ENCODE measurements around the gene TPSAB1.
"Not testable (repeated sequence)": the region's sequence is repeated elsewhere in the genome, so short reads cannot be mapped to it uniquely, and the experiment has no call there.

TPSAB1 gene

DNA sequence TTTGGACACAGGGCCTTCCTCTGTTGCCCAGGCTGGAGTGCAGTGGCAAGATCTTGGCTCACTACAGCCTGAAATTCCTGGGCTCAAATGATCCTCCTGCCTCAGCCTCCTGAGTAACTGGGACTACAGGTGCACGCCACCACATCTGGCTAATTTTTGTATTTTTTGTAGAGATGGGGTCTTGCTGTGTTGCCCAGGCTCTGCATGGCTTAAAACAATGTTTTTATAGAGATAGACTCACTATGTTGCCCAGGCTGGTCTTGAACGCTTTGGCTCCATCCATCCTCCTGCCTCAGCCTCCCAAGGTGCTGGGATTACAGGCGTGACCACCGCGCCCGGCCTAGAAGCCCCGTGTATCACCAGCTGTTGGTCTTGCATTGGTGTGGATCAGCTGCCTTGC, 28.9 kb downstream of the TPSAB1 start:
- DNase-seq: not testable (repeated sequence)

- no peak for DNase-seq
Measured at GRCh38 chr16:1271380-1271723, 30.8 kb downstream of the TPSAB1 start.

DNA sequence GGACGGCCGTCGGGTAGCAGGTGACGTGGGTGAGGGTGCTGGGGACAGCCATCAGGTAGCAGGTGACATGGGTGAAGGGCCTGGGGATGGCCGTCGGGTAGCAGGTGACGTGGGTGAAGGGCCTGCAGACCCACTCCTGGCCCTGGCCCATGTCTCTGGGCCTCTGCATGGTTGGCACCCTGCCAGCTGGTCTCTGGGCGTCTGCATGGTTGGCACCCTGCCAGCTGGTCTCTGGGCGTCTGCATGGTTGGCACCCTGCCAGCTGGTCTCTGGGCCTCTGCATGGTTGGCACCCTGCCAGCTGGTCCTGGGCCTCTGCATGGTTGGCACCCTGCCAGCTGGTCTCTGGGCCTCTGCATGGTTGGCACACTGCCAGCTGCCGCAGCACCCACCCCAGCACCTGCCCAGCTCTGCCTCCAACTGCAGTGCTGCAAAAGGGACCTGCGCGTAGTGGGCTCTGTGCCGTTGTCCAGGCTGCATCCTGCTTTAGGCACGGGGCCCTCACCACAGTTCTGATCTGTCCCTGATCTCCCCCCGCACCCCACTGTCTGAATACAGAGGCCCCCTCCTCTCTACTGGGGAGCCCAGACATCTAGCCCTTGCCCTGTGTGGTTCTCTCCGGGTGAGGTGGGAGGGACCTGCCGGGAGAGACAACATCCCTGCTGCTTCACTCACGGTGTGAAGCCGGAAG, 31.4 kb downstream of the TPSAB1 start:
- DNase-seq: peak; percentile 47

GRCh38 chr16:1272453-1273198, 32.1 kb downstream of the TPSAB1 start:
- DNase-seq: peak; percentile 13

- no peak for DNase-seq
Measured at GRCh38 chr16:1273816-1274215, 33.3 kb downstream of the TPSAB1 start.

GRCh38 chr16:1274767-1275166, 34.3 kb downstream of the TPSAB1 start:
- DNase-seq: no peak

DNA sequence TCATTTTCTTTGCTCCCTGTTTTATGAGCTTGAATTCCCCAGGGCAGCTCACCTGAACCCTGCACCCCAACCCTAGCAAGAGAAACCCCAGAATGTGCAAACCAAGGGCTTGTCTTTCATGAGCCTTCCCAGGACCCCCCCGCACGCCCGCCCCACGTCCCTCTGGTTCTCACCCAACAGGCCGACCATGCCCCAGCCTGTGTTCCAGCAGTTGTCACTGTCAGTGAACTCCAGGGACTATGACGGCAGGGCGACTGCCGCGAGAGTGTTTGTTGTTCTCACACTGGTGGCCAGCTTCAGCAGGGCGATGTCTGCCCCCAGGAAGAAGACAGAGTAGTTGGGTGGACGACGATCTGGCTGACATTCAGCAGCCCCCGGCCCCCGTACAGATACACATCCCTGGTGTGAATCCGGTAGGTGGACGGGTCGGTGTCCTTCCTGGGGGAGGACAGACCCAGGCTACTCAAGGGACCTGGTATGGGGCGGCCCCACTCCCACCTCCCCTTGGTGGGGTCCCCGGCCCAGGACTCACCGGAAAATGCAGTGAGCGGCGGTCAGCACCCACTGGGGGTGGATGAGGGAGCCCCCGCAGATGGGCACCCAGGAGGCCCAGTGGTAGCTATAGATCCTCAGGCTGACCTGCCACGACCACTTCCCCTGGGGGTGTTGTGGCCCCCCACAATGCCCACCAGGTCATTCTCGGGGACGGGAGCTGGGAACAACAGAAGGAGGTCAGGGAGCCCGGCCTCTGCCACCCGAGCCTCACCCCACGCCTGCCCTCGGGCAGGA, 35.5 kb downstream of the TPSAB1 start:
- DNase-seq: no peak

DNA sequence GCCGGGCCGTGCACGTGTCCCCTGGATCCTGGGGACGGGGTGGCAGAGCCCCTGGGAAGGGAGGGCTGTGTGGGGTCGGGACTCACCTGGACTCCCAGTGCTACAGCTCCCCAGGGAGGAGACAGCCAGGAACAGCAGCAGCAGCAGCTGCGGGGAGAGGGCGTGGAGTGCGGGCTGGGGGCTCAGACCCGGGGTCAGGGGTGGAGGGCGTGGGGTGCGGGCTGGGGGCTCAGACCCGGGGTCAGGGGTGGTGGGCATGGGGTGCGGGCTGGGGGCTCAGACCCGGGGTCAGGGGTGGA, 36.0 kb downstream of the TPSAB1 start:
- DNase-seq: no peak

DNA sequence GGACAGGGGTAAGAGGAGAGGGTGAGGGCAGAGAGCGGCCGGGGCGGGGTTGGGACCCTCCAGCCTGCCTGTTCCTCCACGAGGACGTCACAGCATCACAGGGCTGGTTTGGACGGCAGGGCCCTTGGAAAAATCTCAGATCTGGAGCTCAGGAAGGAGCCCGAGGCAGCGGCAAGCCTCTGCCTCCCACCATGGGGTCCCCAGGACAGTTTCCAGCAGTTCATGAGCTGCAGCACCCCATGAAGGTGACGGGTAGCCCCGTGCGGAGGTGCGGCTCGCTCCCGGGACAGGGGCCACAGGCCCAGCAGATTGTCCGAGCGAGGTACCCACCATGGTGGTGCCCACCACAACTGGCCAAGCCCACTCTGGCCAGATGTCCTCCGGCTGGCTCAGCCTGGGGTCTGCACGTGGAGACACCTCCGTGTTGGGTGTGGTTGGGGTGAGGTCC, 36.7 kb downstream of the TPSAB1 start:
- no peak for DNase-seq

DNA sequence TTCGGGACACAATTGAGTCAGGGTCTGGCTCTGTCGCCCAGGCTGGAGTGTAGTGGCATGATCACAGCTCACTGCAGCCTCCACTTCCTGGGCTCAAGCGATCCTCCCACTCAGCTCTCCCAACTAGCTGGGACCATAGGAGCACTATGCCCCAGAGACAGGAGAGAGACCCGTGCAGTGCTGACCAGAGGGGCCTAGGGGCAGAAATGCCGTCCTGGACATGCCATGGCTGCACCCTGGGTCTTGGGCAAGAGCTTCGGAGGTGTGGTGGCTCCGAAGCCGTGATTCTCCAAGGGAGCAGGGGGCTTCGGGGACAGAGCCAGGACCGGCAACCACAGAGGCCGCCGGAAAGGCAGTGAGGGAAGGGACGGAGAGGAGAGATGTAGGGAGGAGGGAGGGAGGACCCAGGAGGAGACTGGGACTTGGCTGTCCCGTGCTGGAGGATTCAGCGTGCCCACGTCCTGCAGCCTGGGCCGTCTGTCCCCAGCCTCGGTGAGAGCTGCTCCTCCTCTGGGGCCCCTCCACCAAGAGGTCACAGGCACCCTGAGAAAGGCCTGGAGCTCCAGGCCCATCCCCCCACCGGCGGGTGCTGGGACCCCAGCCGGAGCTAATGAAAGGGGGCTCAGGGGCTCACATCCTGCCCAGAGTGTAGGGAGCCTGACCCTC, 37.2 kb downstream of the TPSAB1 start:
- no peak for DNase-seq

- no peak for DNase-seq
Measured at GRCh38 chr16:1278477-1278876, 38.0 kb downstream of the TPSAB1 start.

DNA sequence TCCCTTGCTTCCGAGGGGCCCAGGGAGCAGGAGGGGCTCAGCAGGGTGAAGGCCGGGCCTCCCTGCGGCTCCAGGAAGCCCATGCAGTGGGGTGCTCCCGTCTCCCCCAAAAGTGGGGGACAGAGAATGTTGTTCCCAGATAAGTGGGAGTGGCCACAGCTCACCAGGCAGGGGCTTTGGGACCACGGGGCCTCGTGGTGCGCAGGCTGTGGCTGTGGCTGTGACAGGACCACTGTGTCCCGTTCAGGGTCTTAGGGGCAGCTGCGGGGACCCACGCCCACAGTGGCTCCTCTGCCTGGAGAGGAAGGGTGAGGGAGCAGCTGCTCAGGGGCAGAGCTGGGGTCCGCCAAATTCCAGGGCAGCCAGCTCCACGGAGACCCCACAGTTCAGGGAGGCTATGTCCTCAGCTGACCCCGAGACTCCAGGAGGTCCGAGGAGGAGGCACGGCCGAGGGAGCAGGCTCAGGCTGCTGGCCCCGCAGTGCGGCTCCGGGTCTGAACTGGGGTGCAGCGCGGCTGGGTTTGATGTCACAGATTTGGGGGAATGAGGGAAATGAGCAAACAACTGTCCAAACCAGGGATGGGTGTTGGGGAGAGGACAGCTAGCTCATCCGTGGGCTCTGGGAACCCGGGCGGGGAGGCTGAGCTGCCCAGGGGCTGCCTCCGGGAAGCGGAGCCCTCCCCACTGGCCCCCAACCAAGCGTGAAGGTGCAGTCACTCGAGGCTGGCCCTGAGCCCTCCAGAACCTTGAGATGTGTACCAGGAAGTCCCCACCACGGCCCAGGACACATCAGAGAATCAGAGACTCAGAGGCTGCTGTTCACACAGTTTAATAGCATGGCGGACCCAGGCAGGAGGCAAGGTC, 38.8 kb downstream of the TPSAB1 start:
- no peak for DNase-seq

DNA sequence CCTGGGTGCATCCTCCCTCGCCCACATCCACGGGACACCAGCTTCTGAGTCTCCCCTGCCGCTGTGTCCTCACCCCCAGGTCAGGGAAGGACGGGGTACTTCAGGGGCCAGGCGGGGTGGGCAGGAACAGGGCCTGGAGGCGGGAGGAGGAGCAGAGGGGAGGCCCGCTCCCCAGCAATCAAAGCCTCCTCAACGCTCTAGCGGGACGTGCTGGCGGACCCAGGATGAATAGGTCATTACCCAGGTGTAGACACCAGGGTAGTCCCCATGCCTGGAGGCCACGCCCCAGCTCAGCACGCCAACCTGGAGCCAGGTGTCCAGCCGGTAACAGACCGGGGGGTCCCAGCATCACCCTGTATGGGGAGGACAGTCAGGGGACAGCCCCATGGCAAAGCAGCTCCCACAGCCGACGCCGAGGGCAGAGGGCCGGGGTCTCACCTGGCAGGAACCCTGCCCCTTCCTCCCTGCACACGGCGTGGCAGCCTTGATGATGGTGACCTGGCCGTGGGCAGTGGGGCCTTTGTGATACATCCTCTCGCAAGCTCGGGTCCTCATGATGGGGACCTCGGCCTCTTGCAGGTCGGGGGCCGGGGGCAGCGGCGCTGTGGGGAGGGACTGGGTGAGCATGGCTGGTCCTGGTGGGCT, 39.6 kb downstream of the TPSAB1 start:
- no peak for DNase-seq

DNA sequence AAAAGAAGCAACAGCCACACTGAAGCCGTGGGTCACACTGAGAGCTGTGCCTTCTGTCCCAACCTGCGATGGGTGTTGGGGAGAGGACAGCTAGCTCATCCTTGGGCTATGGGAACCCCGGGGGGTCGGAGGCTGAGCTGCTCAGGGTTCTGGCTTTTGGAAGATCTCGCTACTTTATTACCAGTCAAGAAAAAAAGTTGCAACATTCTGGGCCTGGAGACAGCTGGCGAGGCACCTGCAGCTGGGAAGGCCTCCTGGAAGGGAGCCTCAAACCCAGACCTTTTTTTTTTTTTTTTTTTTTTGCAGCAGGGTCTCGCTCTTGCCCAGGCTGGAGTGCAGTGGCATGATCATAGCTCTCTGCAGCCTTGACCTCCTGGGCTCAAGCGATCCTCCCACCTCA, 40.3 kb downstream of the TPSAB1 start:
- DNase-seq: no peak

DNA sequence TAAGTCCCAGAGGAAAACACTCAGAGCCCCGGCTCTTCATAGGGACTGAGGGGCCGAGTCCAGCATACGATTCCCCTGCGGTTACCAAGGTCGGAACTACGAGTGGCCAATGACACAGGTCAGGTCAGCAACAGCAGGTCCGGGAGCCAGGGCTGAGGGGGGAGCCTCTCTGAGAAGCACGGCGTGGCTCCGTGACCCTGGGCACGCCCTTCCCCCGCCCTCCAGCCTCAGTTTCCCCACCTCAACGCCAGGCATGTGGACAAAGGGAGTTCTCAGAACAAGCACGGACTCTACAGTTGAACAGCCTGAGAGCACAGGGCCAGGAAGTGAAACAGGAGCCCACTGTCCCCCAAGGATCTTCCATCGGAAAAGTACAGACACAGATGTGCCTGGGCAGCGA, 41.0 kb downstream of the TPSAB1 start:
- no peak for DNase-seq

- no peak for DNase-seq
Measured at GRCh38 chr16:1282324-1282973, 41.9 kb downstream of the TPSAB1 start.

DNA sequence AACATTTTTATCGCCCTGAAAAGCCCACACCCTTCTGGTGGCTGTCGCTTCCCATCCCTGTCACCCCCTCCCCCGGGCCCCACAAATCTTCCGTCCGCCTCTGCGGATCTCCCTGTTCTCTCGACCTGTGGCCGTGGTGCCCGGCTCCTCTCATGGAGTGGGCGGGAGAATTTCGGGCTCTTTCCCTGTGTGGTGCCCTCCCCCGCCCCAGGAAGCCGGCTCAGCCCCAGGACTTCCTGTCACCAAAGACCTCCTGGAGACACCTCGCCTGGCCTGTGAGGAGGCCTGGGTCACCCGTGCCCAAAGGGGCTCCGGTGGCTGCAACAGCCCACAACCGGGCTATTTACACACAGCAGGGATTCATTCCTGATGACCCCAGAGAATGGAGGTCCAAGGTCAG, 42.8 kb downstream of the TPSAB1 start:
- no peak for DNase-seq

- DNase-seq: no peak
Measured at GRCh38 chr16:1283996-1284616, 43.6 kb downstream of the TPSAB1 start.

DNA sequence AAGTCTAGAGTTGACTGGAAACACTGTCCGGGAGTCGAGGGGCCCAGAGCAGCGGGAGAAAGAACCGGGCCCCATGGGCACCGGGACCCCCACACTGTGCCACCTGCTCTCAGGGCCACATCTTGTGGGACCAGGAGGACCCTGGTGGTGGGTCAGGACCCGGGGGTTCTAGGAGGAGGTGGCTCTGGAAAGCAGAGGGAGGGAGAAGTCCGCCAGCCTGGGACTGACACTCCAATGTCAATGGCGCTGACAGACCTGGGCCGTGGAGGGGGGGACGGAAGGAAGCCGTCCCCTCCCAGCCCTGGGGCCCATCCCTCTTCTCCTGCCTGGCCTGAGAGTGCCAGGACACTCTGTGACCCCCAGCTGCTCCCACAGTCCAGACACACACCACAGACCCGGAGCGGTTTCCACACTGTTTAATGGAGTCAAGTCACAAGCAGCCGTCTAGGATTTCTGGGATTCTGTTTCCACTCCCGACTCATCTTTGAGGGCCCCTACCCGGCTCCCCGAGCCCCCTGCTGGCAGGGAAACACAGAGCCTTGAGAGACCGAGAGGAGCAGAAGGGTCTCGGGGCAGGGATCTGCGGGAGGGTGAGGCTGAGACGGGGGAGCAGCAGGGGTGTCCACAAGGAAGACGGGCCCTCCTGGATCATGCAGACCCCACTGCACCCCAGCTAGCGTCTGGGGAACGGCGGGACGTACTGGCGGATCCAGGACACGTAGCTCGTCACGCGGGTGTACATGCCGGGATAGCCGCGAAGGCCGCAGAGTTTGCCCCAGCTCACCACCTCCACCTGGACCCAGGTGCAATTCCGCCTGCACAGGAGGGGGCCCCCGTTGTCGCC, 45.4 kb downstream of the TPSAB1 start:
- no peak for DNase-seq

All from right kidney (tissue), 1 donor.